Liver (tissue), 9 donors: ENCODE data around the gene FAIM2. TPM values are rescaled to one million over a fixed set of nuclear protein-coding genes. Genes with fewer than 3 reads are reported as not detected.

Experiments
- DNase-seq: peaks from one replicate; pipeline ENCODE4 v3.0.0-alpha.2; 2017; ENCODE audit warnings: low spot score
- H3K27ac ChIP-seq, 2 donors: one replicate each; pipeline ENCODE4 v1.7.0; 2013; ENCODE audit warnings: inconsistent platforms in 2 of 2, low read length in 2 of 2, control low read depth in 1 of 2, low read depth in 1 of 2, mild to moderate bottlenecking in 1 of 2
- H3K27me3 ChIP-seq, 4 donors: one replicate each; pipeline versions ENCODE4 v1.6.1 to v1.7.0; 2013; ENCODE audit warnings: low read length in 3 of 4, inconsistent platforms in 1 of 4, mild to moderate bottlenecking in 1 of 4, moderate library complexity in 1 of 4; ENCODE audit not compliant: control insufficient read depth in 4 of 4, insufficient read depth in 4 of 4
- H3K36me3 ChIP-seq, 4 donors: one replicate each; pipeline versions ENCODE4 v1.6.1 to v1.7.0; 2013; ENCODE audit warnings: low read length in 3 of 4, mild to moderate bottlenecking in 3 of 4, low read depth in 1 of 4, moderate library complexity in 1 of 4; ENCODE audit not compliant: control insufficient read depth in 4 of 4, insufficient read depth in 3 of 4
- H3K4me1 ChIP-seq, 4 donors: one replicate each; pipeline versions ENCODE4 v1.6.1 to v1.7.0; 2013; ENCODE audit warnings: low read length in 3 of 4, mild to moderate bottlenecking in 3 of 4, moderate library complexity in 1 of 4; ENCODE audit not compliant: control insufficient read depth in 4 of 4, insufficient read depth in 4 of 4
- H3K4me3 ChIP-seq, 3 donors: one replicate each; pipeline versions ENCODE4 v1.6.1 to v1.7.0; 2013; ENCODE audit warnings: low read length in 3 of 3, control low read depth in 1 of 3, low read depth in 1 of 3, mild to moderate bottlenecking in 1 of 3
- H3K9ac ChIP-seq, 2 donors: one replicate each; pipeline ENCODE4 v1.7.0; 2013; ENCODE audit warnings: low read length in 2 of 2, mild to moderate bottlenecking in 2 of 2, moderate library complexity in 2 of 2, control low read depth in 1 of 2, low read depth in 1 of 2
- H3K9me3 ChIP-seq, 4 donors: one replicate each; pipeline versions ENCODE4 v1.6.1 to v1.7.0; 2013; ENCODE audit warnings: low read length in 3 of 4; ENCODE audit not compliant: control insufficient read depth in 4 of 4
- CTCF ChIP-seq: fragments of 150-350 bp; IDR thresholded peaks from 2 replicates; pipeline ENCODE4 v1.5.1; 2017; ENCODE audit warnings: improper control_type of control experiment, low read depth, low read length; ENCODE audit not compliant: missing input control
- EGR1 ChIP-seq, 2 donors: IDR thresholded peaks; 2 replicates each; pipeline ENCODE4 v1.6.1; 2016 to 2018; ENCODE audit warnings: antibody characterized with exemption in 2 of 2, low read depth in 2 of 2
- FOXA1 ChIP-seq: IDR thresholded peaks from 2 replicates; pipeline ENCODE4 v1.6.1; 2016; ENCODE audit warnings: antibody characterized with exemption
- FOXA2 ChIP-seq: IDR thresholded peaks from 2 replicates; pipeline ENCODE4 v1.6.1; 2016; ENCODE audit warnings: antibody characterized with exemption
- GABPA ChIP-seq, 2 donors: IDR thresholded peaks in 1 of 2; conservative IDR thresholded peaks in 1 of 2; 2 replicates each; pipeline ENCODE4 v1.6.1; 2016; ENCODE audit warnings: antibody characterized with exemption in 2 of 2, mild to moderate bottlenecking in 1 of 2, moderate library complexity in 1 of 2
- HNF4A ChIP-seq, 2 donors: conservative IDR thresholded peaks; 2 replicates each; pipeline ENCODE4 v1.6.1; 2016; ENCODE audit warnings: antibody characterized with exemption in 2 of 2, mild to moderate bottlenecking in 2 of 2
- HNF4G ChIP-seq: IDR thresholded peaks from 2 replicates; pipeline ENCODE4 v1.6.1; 2016; ENCODE audit warnings: antibody characterized with exemption
- JUND ChIP-seq, 2 donors: IDR thresholded peaks; 2 replicates each; pipeline ENCODE4 v1.6.1; 2016; ENCODE audit warnings: antibody characterized with exemption in 2 of 2
- MAX ChIP-seq: IDR thresholded peaks from 2 replicates; pipeline ENCODE4 v1.6.1; 2016; ENCODE audit warnings: antibody characterized with exemption
- NR2F2 ChIP-seq: IDR thresholded peaks from 2 replicates; pipeline ENCODE4 v1.6.1; 2016; ENCODE audit warnings: antibody characterized with exemption
- RAD21 ChIP-seq, 2 donors: IDR thresholded peaks; 2 replicates each; pipeline ENCODE4 v1.6.1; 2016; ENCODE audit warnings: antibody characterized with exemption in 2 of 2, mild to moderate bottlenecking in 2 of 2
- REST ChIP-seq: IDR thresholded peaks from 2 replicates; pipeline ENCODE4 v1.6.1; 2016; ENCODE audit warnings: antibody characterized with exemption, mild to moderate bottlenecking
- RXRA ChIP-seq, 2 donors: IDR thresholded peaks; 2 replicates each; pipeline ENCODE4 v1.6.1; 2017 to 2018; ENCODE audit warnings: antibody characterized with exemption in 2 of 2, mild to moderate bottlenecking in 1 of 2
- SP1 ChIP-seq: IDR thresholded peaks from 2 replicates; pipeline ENCODE4 v1.6.1; 2018; ENCODE audit warnings: antibody characterized with exemption, mild to moderate bottlenecking
- YY1 ChIP-seq: IDR thresholded peaks from 2 replicates; pipeline ENCODE4 v1.6.1; 2016; ENCODE audit warnings: antibody characterized with exemption, mild to moderate bottlenecking
- ZBTB33 ChIP-seq: IDR thresholded peaks from 2 replicates; pipeline ENCODE4 v1.6.1; 2016; ENCODE audit warnings: antibody characterized with exemption
- WGBS: extraction: QIAGEN DNeasy Blood & Tissue Kit; methylation state at CpG from one replicate; pipeline ENCODE4 v1.1.7; 2013; 5-methylcytosine and 5-hydroxymethylcytosine counted together
- polyA plus RNA-seq, 2 donors: library from polyadenylated mRNA; stranded (reverse) in 1 of 2; unstranded in 1 of 2; fragments of 200-250 nt in 1 of 2; fragments of >200 nt in 1 of 2; fragmentation: Nextera tagmentation in 1 of 2; extraction: Ambion mirVana in 1 of 2; gene quantifications; one replicate each; pipeline versions ENCODE4 v1.2.1 to v1.2.3, GENCODE V29; 2013 to 2015
- total RNA-seq, 2 donors: library from RNA; depleted of rRNA; stranded (reverse); fragments of >200 nt; gene quantifications; one replicate each; pipeline ENCODE4 v1.2.3, GENCODE V29; 2014
- donor health status: healthy.
- donor health status: healthy.
- donor health status: healthy.
- donor health status: healthy.
- donor health status: healthy.

Gene FAIM2
- total and polyA plus RNA-seq, 4 donors: 0.06 to 0.23 TPM; not detected in 2

GRCh38 chr12:49887091-49887490, 16.6 kb downstream of the FAIM2 start:
- Histone ChIP-seq H3K4me3 (no peak overlapping the region), H3K9me3 (no peaks in the 10 kb centered on the region), H3K4me1 (no peaks in the 10 kb centered on the region), H3K27me3 (no peaks in the 10 kb centered on the region), H3K36me3 (no peaks in the 10 kb centered on the region), H3K27ac (no peak overlapping the region), H3K9ac (no peak overlapping the region)
- WGBS: 59% methylated on average over 9 of the region's 9 CpGs
- no peak for DNase-seq
- TF ChIP-seq EGR1 (IDR thresholded peaks at IDR 0.05; ENCODE audit: low read depth in 2 of 2): no peak
- no peak for TF ChIP-seq JUND (IDR thresholded peaks at IDR 0.05)
- TF ChIP-seq SP1: no peak
- no peak for TF ChIP-seq HNF4A (conservative IDR thresholded peaks at IDR 0.05)
- TF ChIP-seq ZBTB33: no peak
- no peak for TF ChIP-seq FOXA2
- no peak for TF ChIP-seq GABPA (IDR thresholded peaks at IDR 0.05 in 1 of 2, conservative IDR thresholded peaks at IDR 0.05 in 1 of 2)
- TF ChIP-seq MAX: no peak
- no peak for TF ChIP-seq REST
- no peak for TF ChIP-seq RAD21 (IDR thresholded peaks at IDR 0.05)
- no peak for TF ChIP-seq FOXA1
- no peak for TF ChIP-seq HNF4G
- TF ChIP-seq NR2F2: no peak
- TF ChIP-seq CTCF: no peak
- no peak for TF ChIP-seq YY1

- no peak overlapping the region for H3K9ac ChIP-seq
- H3K4me3 ChIP-seq: no peak overlapping the region
- no peaks in the 10 kb centered on the region for H3K9me3 ChIP-seq
- H3K27ac ChIP-seq: no peak overlapping the region
- no peak for DNase-seq
- H3K36me3 ChIP-seq: no peaks in the 10 kb centered on the region
- 48% methylated on average over 16 of the region's 16 CpGs for WGBS
- no peaks in the 10 kb centered on the region for H3K27me3 ChIP-seq
- no peak for TF ChIP-seq RXRA (IDR thresholded peaks at IDR 0.05)
- no peak for TF ChIP-seq ZBTB33
- TF ChIP-seq FOXA2: no peak
- no peak for TF ChIP-seq MAX
- TF ChIP-seq GABPA (IDR thresholded peaks at IDR 0.05 in 1 of 2, conservative IDR thresholded peaks at IDR 0.05 in 1 of 2): no peak
- no peak for TF ChIP-seq SP1
- TF ChIP-seq NR2F2: no peak
- TF ChIP-seq JUND (IDR thresholded peaks at IDR 0.05): no peak
- no peak for TF ChIP-seq RAD21 (IDR thresholded peaks at IDR 0.05)
- H3K4me1 ChIP-seq: no peaks in the 10 kb centered on the region
These were observed 17.8 kb downstream of the FAIM2 start for GRCh38 chr12:49885663-49886461.
